ENCODE data around the gene SALL2.
A peak's percentile ranks its signal among the peaks of the same experiment; 100 is the strongest.

The SALL2 gene

GRCh38 chr14:21476523-21476924, 49.6 kb downstream of the SALL2 start:
- no peak for DNase-seq

DNA sequence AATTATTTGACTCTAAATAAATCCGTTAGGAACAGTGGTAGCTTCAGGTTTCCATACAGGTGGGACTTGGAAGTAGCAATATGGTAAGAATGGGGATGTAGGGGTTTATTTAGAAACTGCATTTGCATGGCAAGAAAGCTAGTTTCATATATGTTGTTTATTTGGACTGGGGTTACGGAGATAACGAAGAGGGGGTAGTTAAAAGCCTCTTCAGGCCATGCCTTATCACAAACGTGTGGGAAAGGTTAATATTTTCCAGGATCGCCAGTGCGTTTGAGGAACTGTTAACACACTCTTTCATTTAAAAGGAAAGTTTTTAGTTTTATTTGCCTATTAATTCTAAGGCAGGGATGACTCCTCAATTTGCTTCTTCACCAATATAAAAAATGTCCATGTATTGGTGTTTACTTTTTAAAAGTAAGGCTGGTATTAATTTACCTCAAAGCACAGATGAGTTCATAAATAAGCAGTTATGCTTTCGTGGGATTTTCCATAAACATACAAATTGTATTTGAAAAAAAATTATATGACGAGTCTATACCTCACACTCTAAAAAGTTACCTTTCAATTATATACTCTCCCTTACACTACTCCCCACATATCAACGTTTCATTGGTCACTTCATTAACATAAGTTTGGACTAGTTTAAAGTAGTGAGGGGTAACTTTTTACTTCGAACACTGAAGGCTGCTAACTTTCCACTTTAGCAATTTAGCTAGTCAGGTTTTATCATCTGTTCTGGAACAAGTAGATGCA, 50.2 kb downstream of the SALL2 start:
- DNase-seq, result peak; percentile 59

Measured in midbrain (tissue), 1 donor.